Measurements from ENCODE around the gene CHRNB2.

DNA sequence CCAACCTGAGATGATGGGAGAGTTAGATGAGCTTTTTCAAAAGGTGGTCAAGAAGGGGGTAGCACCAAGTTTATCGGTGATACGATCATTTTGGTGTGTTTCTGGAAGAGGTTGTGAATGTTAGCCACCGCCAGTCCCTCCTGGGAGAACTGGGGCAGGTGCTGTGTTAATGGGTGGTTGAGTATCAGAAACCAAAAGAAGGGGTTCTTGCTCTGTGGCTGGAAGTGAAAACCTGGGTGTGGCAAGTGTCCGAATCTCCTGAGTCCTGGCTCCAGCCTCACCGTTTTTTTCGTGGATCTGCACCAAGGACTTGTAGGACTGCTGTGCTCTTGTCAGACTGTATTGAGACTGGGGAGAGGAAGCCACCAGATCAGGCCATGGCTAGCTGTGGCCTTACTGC, 16.9 kb upstream of the CHRNB2 start:
- TF ChIP-seq, protein P1, sequence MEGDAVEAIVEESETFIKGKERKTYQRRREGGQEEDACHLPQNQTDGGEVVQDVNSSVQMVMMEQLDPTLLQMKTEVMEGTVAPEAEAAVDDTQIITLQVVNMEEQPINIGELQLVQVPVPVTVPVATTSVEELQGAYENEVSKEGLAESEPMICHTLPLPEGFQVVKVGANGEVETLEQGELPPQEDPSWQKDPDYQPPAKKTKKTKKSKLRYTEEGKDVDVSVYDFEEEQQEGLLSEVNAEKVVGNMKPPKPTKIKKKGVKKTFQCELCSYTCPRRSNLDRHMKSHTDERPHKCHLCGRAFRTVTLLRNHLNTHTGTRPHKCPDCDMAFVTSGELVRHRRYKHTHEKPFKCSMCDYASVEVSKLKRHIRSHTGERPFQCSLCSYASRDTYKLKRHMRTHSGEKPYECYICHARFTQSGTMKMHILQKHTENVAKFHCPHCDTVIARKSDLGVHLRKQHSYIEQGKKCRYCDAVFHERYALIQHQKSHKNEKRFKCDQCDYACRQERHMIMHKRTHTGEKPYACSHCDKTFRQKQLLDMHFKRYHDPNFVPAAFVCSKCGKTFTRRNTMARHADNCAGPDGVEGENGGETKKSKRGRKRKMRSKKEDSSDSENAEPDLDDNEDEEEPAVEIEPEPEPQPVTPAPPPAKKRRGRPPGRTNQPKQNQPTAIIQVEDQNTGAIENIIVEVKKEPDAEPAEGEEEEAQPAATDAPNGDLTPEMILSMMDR (IDR thresholded peaks at IDR 0.05; ENCODE audit: insufficient read depth, low read length, poor library complexity, severe bottlenecking): no peak
- no peak for TF ChIP-seq EZH2phosphoT487 (conservative IDR thresholded peaks at IDR 0.05; ENCODE audit: low read length)
